H1 (cell line): ENCODE data around the gene TTC36. TPM values are rescaled to one million over a fixed set of nuclear protein-coding genes. Genes with fewer than 3 reads are reported as not detected.

Source experiments
- CTCF ChIA-PET: fragments of 300-600 bp; sonication (Branson Sonifier 250); formaldehyde crosslinking; loops from one replicate; lab custom pipeline; 2021; ENCODE audit not compliant: partially characterized antibody; lab: Charles Lee
- POLR2A ChIA-PET: fragments of 300-600 bp; sonication (Branson Sonifier 250); formaldehyde crosslinking; loops from one replicate; lab custom pipeline; 2021; ENCODE audit warnings: inconsistent platforms; ENCODE audit not compliant: partially characterized antibody; lab: Charles Lee
- DNase-seq, 2 experiments: peaks; one replicate each; pipeline versions ENCODE4 v3.0.0 to v3.0.0-alpha.2; 2010 to 2022; ENCODE audit warnings: low spot score in 2 of 2, low read depth in 1 of 2, mixed read lengths in 1 of 2
- FAIRE-seq: peaks from 2 replicates; lab custom pipeline; 2011; peaks lifted over from hg19 to GRCh38; lab: Jason Lieb, UNC
- H2AFZ ChIP-seq: 2 replicates; pipeline ENCODE4 v1.8.1; 2012; ENCODE audit warnings: low read length, inconsistent platforms
- H2AK5ac ChIP-seq: 2 replicates; pipeline ENCODE4 v1.6.1; 2013; ENCODE audit warnings: low read depth, low read length
- H2BK120ac ChIP-seq: replicated peaks from 2 replicates; pipeline ENCODE3; 2013; ENCODE audit warnings: low read depth, low read length, inconsistent platforms
- H2BK12ac ChIP-seq: 2 replicates; pipeline ENCODE4 v1.6.1; 2013; ENCODE audit warnings: low read depth, low read length
- H2BK15ac ChIP-seq: 2 replicates; pipeline ENCODE4 v1.6.1; 2013; ENCODE audit warnings: low read length
- H2BK20ac ChIP-seq: 2 replicates; pipeline ENCODE4 v1.6.1; 2013; ENCODE audit warnings: low read length
- H2BK5ac ChIP-seq: 2 replicates; pipeline ENCODE4 v1.6.1; 2013; ENCODE audit warnings: low read depth, low read length
- H3K14ac ChIP-seq: 2 replicates; pipeline ENCODE4 v1.6.1; 2013; ENCODE audit warnings: inconsistent platforms; ENCODE audit not compliant: insufficient read length
- H3K18ac ChIP-seq: 2 replicates; pipeline ENCODE4 v1.6.1; 2013; ENCODE audit warnings: low read length; ENCODE audit errors: extremely low read depth
- H3K23ac ChIP-seq: 2 replicates; pipeline ENCODE4 v1.6.1; 2013; ENCODE audit warnings: inconsistent platforms; ENCODE audit not compliant: insufficient read length
- H3K23me2 ChIP-seq: 2 replicates; pipeline ENCODE4 v1.6.1; 2013; ENCODE audit warnings: low read depth, low read length
- H3K27ac ChIP-seq: 2 replicates; pipeline ENCODE4 v1.6.1; 2011; ENCODE audit warnings: low read depth, low read length, inconsistent platforms
- H3K27me3 ChIP-seq, 4 experiments: replicated peaks in 1 of 4; 1 replicate in 1 of 4; 2 replicates in 3 of 4; pipeline versions ENCODE4 v1.6.1 to v1.8.1; 2011 to 2013; ENCODE audit warnings: low read length in 3 of 4, mild to moderate bottlenecking in 3 of 4, inconsistent platforms in 2 of 4, mixed read lengths in 2 of 4, moderate library complexity in 1 of 4; ENCODE audit not compliant: control insufficient read depth in 3 of 4, insufficient read depth in 3 of 4; ENCODE audit errors: extremely low read depth in 1 of 4
- H3K36me3 ChIP-seq, 4 experiments: 2 replicates each; pipeline versions ENCODE4 v1.6.1 to v1.8.1; 2011 to 2013; ENCODE audit warnings: mild to moderate bottlenecking in 4 of 4, low read length in 3 of 4, moderate library complexity in 2 of 4, control low read depth in 1 of 4, inconsistent platforms in 1 of 4; ENCODE audit not compliant: insufficient read depth in 4 of 4, control insufficient read depth in 2 of 4
- H3K4ac ChIP-seq: replicated peaks from 2 replicates; pipeline ENCODE3; 2013; ENCODE audit warnings: low read length, low read depth, mixed read lengths, inconsistent platforms; ENCODE audit not compliant: insufficient read length
- H3K4me1 ChIP-seq, 4 experiments: replicated peaks in 1 of 4; 1 replicate in 1 of 4; 2 replicates in 3 of 4; pipeline versions ENCODE4 v1.6.1 to v1.8.1; 2011 to 2013; ENCODE audit warnings: low read length in 3 of 4, inconsistent platforms in 2 of 4, mixed read lengths in 1 of 4; ENCODE audit not compliant: insufficient read depth in 4 of 4, control insufficient read depth in 3 of 4
- H3K4me2 ChIP-seq, 2 experiments: 2 replicates each; pipeline versions ENCODE4 v1.6.1 to v1.8.1; 2011 to 2013; ENCODE audit warnings: low read depth in 2 of 2, low read length in 2 of 2, control low read depth in 1 of 2, inconsistent platforms in 1 of 2, mild to moderate bottlenecking in 1 of 2; ENCODE audit not compliant: insufficient read depth in 1 of 2
- H3K4me3 ChIP-seq, 4 experiments: fragments of 200-600, 300-600 bp in 1 of 4; sonication (generic), shearing (Covaris generic), sonication (Bioruptor Twin) in 1 of 4; 2 replicates each; pipeline versions ENCODE4 v1.5.1 to v1.8.1; 2011 to 2016; ENCODE audit warnings: low read length in 4 of 4, low read depth in 3 of 4, control low read depth in 2 of 4, inconsistent platforms in 2 of 4, mild to moderate bottlenecking in 2 of 4, mixed read lengths in 1 of 4, moderate library complexity in 1 of 4; ENCODE audit not compliant: insufficient read depth in 2 of 4; ENCODE audit errors: extremely low read depth in 1 of 4
- H3K56ac ChIP-seq: replicated peaks from 2 replicates; pipeline ENCODE3; 2013; ENCODE audit warnings: low read depth, mild to moderate bottlenecking, mixed read lengths, low read length, inconsistent platforms; ENCODE audit not compliant: insufficient read length
- H3K79me1 ChIP-seq: 2 replicates; pipeline ENCODE4 v1.6.1; 2013; ENCODE audit warnings: low read depth, low read length, control low read depth
- H3K79me2 ChIP-seq, 2 experiments: 2 replicates each; pipeline versions ENCODE4 v1.6.1 to v1.8.1; 2012 to 2013; ENCODE audit warnings: low read length in 2 of 2, mild to moderate bottlenecking in 2 of 2, inconsistent platforms in 1 of 2; ENCODE audit not compliant: insufficient read depth in 2 of 2, control insufficient read depth in 1 of 2
- H3K9ac ChIP-seq, 4 experiments: replicated peaks in 1 of 4; 1 replicate in 1 of 4; 2 replicates in 3 of 4; pipeline versions ENCODE4 v1.6.1 to v1.8.1; 2011 to 2013; ENCODE audit warnings: low read depth in 3 of 4, low read length in 3 of 4, control low read depth in 2 of 4, mild to moderate bottlenecking in 2 of 4, moderate library complexity in 2 of 4, inconsistent platforms in 1 of 4; ENCODE audit errors: extremely low read depth in 1 of 4
- H3K9me3 ChIP-seq, 2 experiments: 2 replicates each; pipeline versions ENCODE4 v1.6.1 to v1.8.1; 2012 to 2013; ENCODE audit warnings: mild to moderate bottlenecking in 2 of 2, moderate library complexity in 2 of 2, control low read depth in 1 of 2, inconsistent platforms in 1 of 2, low read depth in 1 of 2, low read length in 1 of 2, mixed read lengths in 1 of 2; ENCODE audit not compliant: insufficient read depth in 2 of 2
- H4K20me1 ChIP-seq, 2 experiments: replicated peaks in 1 of 2; 2 replicates each; pipeline versions ENCODE3 to v1.8.1; 2011 to 2013; ENCODE audit warnings: inconsistent platforms in 2 of 2, low read length in 2 of 2, mild to moderate bottlenecking in 1 of 2; ENCODE audit not compliant: insufficient read depth in 2 of 2, control insufficient read depth in 1 of 2
- H4K5ac ChIP-seq: 2 replicates; pipeline ENCODE4 v1.6.1; 2013; ENCODE audit warnings: low read length, low read depth, mixed read lengths, inconsistent platforms; ENCODE audit not compliant: insufficient read length
- H4K8ac ChIP-seq: 2 replicates; pipeline ENCODE4 v1.8.0; 2013; ENCODE audit warnings: mild to moderate bottlenecking, moderate library complexity, low read length, inconsistent platforms; ENCODE audit not compliant: insufficient read depth; ENCODE audit errors: extremely low read depth
- H4K91ac ChIP-seq: replicated peaks from 2 replicates; pipeline ENCODE3; 2013; ENCODE audit warnings: low read length, mixed read lengths, inconsistent platforms; ENCODE audit not compliant: insufficient read length
- POLR2A ChIP-seq, 2 experiments: IDR thresholded peaks; 1 replicate in 1 of 2; 2 replicates in 1 of 2; pipeline ENCODE4 v1.6.1; 2011; ENCODE audit warnings: low read depth in 2 of 2, low read length in 2 of 2, mild to moderate bottlenecking in 2 of 2; ENCODE audit errors: control extremely low read depth in 1 of 2
- WGBS, 2 experiments: shearing (Covaris generic) in 1 of 2; methylation state at CpG; one replicate each; pipeline versions ENCODE4 v1.1.6 to v1.1.7; 2013 to 2015; ENCODE audit warnings: low lambda C conversion rate in 2 of 2, mixed read lengths in 2 of 2, inconsistent platforms in 1 of 2, low coverage in 1 of 2, missing lambda C conversion rate in 1 of 2; ENCODE audit not compliant: insufficient replicate concordance in 2 of 2, insufficient coverage in 1 of 2, insufficient read length in 1 of 2; ENCODE audit errors: extremely low coverage in 1 of 2, missing lambda C conversion rate in 1 of 2; 5-methylcytosine and 5-hydroxymethylcytosine counted together
- polyA plus RNA-seq, 7 experiments: library from polyadenylated mRNA; depleted of rRNA in 3 of 7; stranded (reverse) in 5 of 7; unstranded in 2 of 7; fragments of >200 nt in 5 of 7; fragments of 200-250 nt in 2 of 7; gene quantifications; 1 replicate in 5 of 7; 2 replicates in 1 of 7; 4 replicates in 1 of 7; pipeline versions ENCODE4 v1.2.1 to v1.2.3, GENCODE V29; 2011 to 2013; ENCODE audit warnings: missing spikeins in 2 of 7, mixed read lengths in 2 of 7
- total RNA-seq: library from RNA; stranded (reverse); fragmentation: NEBNext Ultra II Directional; extraction: Animal tissue kit (Norgen Biotek cat#: 25700); gene quantifications from 2 replicates; pipeline ENCODE4 v1.2.1, GENCODE V29; 2021

TTC36 gene
- total and polyA plus RNA-seq, 2 of the 8 experiments (the other 6 are each of a cell fraction or from before 2014, with no cell fraction given) = not detected

DNA sequence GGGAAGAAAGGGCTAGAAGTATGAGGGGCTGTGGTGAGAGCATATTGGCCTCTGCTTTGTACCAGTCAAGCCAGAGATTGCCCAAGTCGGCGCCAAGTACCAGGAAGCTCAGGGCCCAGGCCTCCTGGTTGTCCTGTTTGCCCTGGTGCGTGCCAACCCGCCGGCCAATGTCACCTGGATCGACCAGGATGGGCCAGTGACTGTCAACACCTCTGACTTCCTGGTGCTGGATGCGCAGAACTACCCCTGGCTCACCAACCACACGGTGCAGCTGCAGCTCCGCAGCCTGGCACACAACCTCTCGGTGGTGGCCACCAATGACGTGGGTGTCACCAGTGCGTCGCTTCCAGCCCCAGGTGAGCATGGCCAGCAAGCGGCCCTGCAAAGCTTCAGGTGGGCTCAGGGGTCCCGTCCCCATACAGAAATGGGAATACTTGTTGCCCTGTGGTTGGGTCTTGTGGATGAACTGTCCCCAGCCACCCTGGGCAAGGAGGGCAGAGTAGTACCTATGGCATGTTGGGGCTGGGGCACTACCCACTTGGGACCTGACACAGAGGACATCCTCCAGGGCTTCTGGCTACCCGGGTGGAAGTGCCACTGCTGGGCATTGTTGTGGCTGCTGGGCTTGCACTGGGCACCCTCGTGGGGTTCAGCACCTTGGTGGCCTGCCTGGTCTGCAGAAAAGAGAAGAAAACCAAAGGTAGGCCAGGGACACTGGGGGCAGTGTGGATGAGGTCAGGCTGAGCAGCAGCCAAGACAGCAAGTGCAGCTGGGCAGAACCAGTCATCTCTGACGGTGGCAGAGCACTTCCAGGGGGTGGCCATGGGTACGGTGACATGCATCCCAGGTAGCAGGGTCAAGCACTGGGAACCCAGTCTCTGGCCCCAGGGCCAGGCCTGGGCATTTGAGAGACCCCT, 5.8 kb downstream of the TTC36 start:
- WGBS, 2 experiments = 94% methylated on average over 19 of the region's 19 CpGs; no CpG with 5 or more reads in 1 of the 2 experiments

More for the DNA sequence above, 5.8 kb downstream of the TTC36 start:
- Histone ChIP-seq H2BK5ac (no peak overlapping the region; the same call in 1 of the 2 replicates), H4K20me1 (peaks cover 0 to 1% of the 10 kb centered on the region in 2 experiments), H3K18ac (no peak overlapping the region), H2AFZ (no peak overlapping the region), H4K5ac (no peak overlapping the region), H3K23me2 (peaks cover 8% of the 10 kb centered on the region), H3K4me1 (peaks cover 0 to 14% (median 8%) of the 10 kb centered on the region in 4 experiments; a peak in 5 of 7 replicates), H3K27ac (no peak overlapping the region), H3K79me1 (peaks cover 5% of the 10 kb centered on the region; the same call in 1 of the 2 replicates), H3K4me3 (no peak overlapping the region), H2BK20ac (no peak overlapping the region), H4K91ac (no peak overlapping the region), H3K4me2 (no peak overlapping the region), H2BK120ac (no peak overlapping the region), H3K9ac (no peak overlapping the region), H2BK12ac (no peak overlapping the region), H3K79me2 (no peaks in the 10 kb centered on the region), H3K27me3 (no peaks in the 10 kb centered on the region; a peak in 2 of 7 replicates), H4K8ac (no peak overlapping the region), H2BK15ac (no peak overlapping the region), H3K9me3 (no peaks in the 10 kb centered on the region), H3K14ac (no peak overlapping the region), H3K4ac (no peak overlapping the region), H3K56ac (no peak overlapping the region), H3K23ac (no peak overlapping the region), H3K36me3 (no peaks in the 10 kb centered on the region; a peak in 1 of 8 replicates), H2AK5ac (no peak overlapping the region)
- TF ChIP-seq POLR2A (IDR thresholded peaks at IDR 0.05; ENCODE audit: control extremely low read depth in 1 of 2, low read depth in 2 of 2, low read length in 2 of 2) = no peak
- CTCF ChIA-PET = no interaction called here
- no peak for FAIRE-seq
- POLR2A ChIA-PET = interaction anchor here (1.0 kb wide), 1 partner anchor 8 kb away, joined by 3 read pairs; no protein-coding TSS in a partner anchor
- no peak for DNase-seq
